Fibroblast of the aortic adventitia (primary cell): ENCODE data around the gene IER5L. TPM values are rescaled to one million over a fixed set of nuclear protein-coding genes. Genes with fewer than 3 reads are reported as not detected.
A peak's percentile ranks its signal among the peaks of the same experiment; 100 is the strongest.
"Not testable (repeated sequence)": the region's sequence is repeated elsewhere in the genome, so short reads cannot be mapped to it uniquely, and the experiment has no call there.

Experiments used
- DNase-seq: peaks from one replicate; pipeline ENCODE4 v3.0.0-alpha.2; 2010; ENCODE audit warnings: low read depth
- H3K4me3 ChIP-seq: 2 replicates; pipeline ENCODE4 v1.5.1; 2011; ENCODE audit warnings: low read depth, mild to moderate bottlenecking, control low read depth, low read length, moderate library complexity
- CTCF ChIP-seq: IDR thresholded peaks from 2 replicates; pipeline ENCODE4 v1.5.1; 2011; ENCODE audit warnings: mild to moderate bottlenecking, low read length, control low read depth, inconsistent platforms; ENCODE audit not compliant: insufficient read depth
- total RNA-seq: library from RNA; depleted of rRNA; stranded (reverse); fragments of >200 nt; gene quantifications from 2 replicates; pipeline ENCODE4 v1.2.3, GENCODE V29; 2012; ENCODE audit warnings: low replicate concordance

The IER5L gene
- total RNA-seq, 1 donor = 42.0 TPM

- no peak overlapping the region for H3K4me3 ChIP-seq
- no peak for TF ChIP-seq CTCF
- DNase-seq = peak; percentile 92
Measured at GRCh38 chr9:129164246-129164930, 13.7 kb downstream of the IER5L start.

- no peak for DNase-seq
- no peak overlapping the region for H3K4me3 ChIP-seq
- TF ChIP-seq CTCF = no peak
Measured at GRCh38 chr9:129163753-129164152, 14.3 kb downstream of the IER5L start.

GRCh38 chr9:129163198-129163670 lies 14.8 kb downstream of the IER5L start:
- not testable (repeated sequence) for H3K4me3 ChIP-seq, DNase-seq

GRCh38 chr9:129162497-129163197 lies 15.4 kb downstream of the IER5L start:
- TF ChIP-seq CTCF = no peak
- DNase-seq = no peak
- no peak overlapping the region for H3K4me3 ChIP-seq

GRCh38 chr9:129161534-129161837 lies 16.6 kb downstream of the IER5L start:
- no peak overlapping the region for H3K4me3 ChIP-seq
- TF ChIP-seq CTCF = no peak
- DNase-seq = no peak

- DNase-seq = peak; percentile 66
- H3K4me3 ChIP-seq = no peak overlapping the region
- no peak for TF ChIP-seq CTCF
Measured at GRCh38 chr9:129160712-129161533, 17.1 kb downstream of the IER5L start.

- DNase-seq = no peak
- no peak overlapping the region for H3K4me3 ChIP-seq
- TF ChIP-seq CTCF = no peak
Measured at GRCh38 chr9:129156163-129156562, 21.9 kb downstream of the IER5L start.
